HG03097 (cell line): ENCODE data around the gene PAOX.
A peak's percentile ranks its signal among the peaks of the same experiment; 100 is the strongest.
"Not testable (repeated sequence)": the region's sequence is repeated elsewhere in the genome, so short reads cannot be mapped to it uniquely, and the experiment has no call there.

Source experiments
- ATAC-seq: cut with Tn5 transposase; IDR thresholded peaks from one replicate; pipeline ENCODE4 v1.9.1; 2021; ENCODE audit not compliant: unreplicated experiment, low FRiP score

PAOX gene

GRCh38 chr10:133383551-133383950 lies 4.5 kb downstream of the PAOX start:
- no peak for ATAC-seq

DNA sequence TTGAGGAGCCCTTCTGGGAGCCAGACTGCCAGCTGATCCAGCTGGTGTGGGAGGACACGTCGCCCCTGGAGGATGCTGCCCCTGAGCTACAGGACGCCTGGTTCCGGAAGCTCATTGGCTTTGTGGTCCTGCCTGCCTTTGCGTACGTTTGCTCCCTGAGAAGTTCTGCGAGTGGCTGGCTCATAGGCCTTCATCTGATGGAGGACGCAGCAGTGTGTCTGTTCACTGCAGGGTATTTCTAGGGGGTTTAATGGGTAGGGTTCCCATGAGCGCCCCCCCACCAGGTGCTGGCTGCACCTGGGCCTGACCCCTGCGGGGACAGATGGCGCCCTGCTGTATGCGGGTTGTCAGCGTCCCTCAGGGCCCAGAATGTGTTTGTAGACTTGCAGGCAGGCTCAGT lies 5.0 kb downstream of the PAOX start:
- ATAC-seq = no peak

- no peak for ATAC-seq
Observed at GRCh38 chr10:133385214-133385613, 6.2 kb downstream of the PAOX start.

GRCh38 chr10:133386951-133387350 lies 7.9 kb downstream of the PAOX start:
- ATAC-seq = not testable (repeated sequence)

DNA sequence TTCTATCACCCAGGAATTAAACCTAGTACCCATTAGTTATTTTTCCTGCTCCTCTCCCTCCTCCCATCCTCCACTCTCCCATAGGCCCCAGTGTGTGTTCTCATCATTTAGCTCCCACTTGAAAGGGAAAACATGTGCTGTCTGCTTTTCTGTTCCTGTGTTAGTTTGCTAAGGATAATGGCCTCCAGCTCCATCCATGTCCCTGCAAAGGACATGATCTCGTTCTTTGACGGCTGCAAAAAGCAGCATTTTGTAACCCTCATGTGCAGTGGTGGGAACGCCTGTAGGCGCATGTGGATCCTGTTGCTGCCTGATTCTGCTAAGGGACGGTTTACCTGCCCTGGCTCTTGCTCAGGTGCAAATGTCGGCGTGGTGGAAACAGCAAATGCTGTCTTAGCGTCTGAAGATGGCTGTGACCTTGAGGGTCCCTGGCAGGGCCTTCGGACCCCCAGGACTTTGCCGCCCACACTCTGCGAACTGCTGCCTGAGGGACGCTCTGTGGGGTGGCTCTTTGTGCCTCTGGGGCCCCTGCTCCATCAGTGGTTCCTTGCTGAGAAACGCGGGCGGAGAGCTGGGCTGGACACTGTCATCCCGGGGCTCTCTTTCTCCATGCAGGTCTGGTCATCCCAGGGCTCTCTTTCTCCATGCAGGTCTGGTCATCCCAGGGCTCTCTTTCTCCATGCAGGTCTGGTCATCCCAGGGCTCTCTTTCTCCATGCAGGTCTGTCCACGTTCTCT lies 9.3 kb downstream of the PAOX start:
- no peak for ATAC-seq

- peak; percentile 75 for ATAC-seq
Observed at GRCh38 chr10:133388973-133389818, 10.1 kb downstream of the PAOX start.

- no peak for ATAC-seq
Observed at GRCh38 chr10:133390597-133391248, 11.7 kb downstream of the PAOX start.

GRCh38 chr10:133391249-133391635 lies 12.2 kb downstream of the PAOX start:
- no peak for ATAC-seq

- ATAC-seq = no peak
Observed at GRCh38 chr10:133391761-133392518, 12.9 kb downstream of the PAOX start.

- no peak for ATAC-seq
Observed at GRCh38 chr10:133393401-133394063, 14.5 kb downstream of the PAOX start.

DNA sequence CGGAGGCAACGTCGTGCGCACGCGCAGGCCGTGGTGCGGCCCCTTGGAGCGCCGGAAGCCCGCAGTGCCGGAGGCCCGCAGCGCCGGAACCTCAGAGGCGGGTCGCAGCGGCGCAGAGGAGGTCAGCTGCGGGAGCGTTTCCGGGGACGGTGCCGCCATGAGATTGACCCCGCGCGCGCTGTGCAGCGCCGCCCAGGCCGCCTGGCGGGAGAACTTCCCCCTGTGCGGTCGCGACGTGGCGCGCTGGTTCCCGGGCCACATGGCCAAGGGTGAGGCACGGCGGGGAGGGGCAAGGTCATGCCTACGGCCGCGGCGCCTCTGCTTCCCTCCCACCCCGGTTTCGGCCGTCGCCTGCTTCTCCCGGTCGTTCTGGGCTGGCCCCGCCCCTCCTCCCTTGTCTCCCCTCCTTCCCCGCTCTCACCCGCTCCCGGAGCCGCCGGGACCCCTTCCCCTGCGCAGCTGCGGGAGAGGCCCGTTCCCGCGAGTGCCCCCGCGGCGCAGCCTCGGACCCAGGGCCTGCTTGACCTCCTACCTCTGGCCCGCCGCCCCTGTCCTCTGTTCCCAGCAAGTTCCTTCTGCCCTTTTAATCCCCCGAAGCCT lies 15.1 kb downstream of the PAOX start, which contains the start of gene MTG1:
MTG1 (plus strand) TSS at position 94 of the 600 bp plus-strand sequence; CDS start at position 158, 64 bp downstream.
- ATAC-seq = peak; percentile 62

- ATAC-seq = no peak
Observed at GRCh38 chr10:133394801-133395221, 15.7 kb downstream of the PAOX start.

DNA sequence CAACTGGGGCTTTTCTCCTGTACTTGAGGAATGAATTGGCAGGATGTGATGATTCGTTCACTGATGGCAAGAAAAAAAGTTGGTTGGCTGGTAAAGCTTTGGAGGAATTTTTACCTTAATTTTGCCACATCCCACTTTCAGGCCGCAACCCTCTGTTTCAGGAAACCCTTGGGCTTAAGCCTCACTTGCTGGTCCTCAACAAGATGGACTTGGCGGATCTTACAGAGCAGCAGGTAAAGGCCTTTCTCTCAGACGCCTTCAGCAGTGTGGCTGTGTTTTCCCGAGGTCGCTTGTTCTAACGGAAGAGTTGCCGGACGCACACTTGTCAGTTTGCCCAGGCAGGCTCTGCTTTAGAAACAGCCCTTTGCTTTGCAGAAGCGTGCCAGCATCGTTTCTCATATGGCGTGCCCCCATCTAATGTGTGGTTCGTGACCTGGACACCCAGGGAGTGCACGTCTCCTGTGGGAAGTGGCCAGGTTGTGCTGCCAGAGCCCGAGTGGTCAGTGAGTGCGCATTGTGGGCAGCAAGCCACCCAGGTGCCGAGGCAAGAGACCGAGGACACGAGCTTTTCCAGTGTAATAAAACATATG lies 17.1 kb downstream of the PAOX start:
- ATAC-seq = no peak

DNA sequence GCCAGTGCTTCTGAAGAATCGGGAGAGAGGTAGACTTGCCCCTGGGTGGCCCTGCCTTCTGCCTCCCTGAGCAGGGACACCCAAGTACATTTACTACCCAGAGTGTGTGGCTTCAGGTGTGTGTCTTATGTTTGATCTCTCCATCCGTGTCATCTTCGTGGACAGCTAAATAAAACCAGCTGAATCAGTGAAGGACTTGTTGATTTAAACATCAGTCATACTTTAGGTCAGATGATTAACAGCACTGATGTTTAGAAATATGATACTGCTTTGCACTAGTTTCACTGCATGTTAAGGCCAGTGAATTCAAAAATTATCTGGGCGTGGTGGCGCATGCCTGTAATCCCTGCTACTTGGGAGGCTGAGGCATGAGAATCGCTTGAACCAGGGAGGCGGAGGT lies 18.9 kb downstream of the PAOX start:
- ATAC-seq = no peak

- no peak for ATAC-seq
Observed at GRCh38 chr10:133399123-133399601, 20.1 kb downstream of the PAOX start.

DNA sequence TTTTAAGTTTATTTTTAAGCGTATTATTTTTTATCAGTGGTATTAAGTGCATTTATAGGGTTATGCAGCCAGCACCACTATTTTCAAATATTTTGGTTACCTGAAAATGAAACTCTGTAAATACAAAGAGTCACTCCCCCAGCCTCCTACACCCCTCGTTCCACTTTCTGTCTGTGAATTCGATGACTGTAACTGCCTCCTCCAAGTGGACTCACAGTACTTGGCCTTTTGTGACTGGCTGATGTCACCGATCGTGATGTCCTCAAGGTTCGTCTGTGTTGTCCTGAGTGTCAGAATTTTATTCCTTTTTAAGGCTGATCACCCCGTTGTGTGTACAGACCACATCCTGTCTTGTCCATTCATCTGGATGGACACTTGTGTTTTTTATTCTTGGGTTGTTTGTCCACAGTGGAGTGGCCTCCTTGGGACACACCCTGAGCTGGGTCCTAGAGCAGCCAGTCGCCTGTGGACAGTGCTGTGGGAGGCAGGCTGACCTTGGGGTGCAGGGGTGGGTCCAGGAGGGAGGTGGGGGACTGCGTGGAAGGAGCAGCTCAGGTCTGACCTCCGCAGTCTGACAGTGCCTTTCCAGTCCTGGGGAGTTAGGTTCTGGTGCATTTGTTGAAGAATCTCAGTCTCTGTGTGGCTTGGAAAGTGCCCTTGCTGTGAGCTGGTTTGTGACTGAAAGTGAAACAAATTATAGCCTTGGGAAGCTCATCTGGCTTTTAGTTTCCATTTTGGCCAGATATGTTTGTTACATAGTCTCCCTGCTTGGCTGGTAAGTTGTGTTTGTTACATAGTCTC lies 21.8 kb downstream of the PAOX start:
- ATAC-seq = peak; percentile 43

DNA sequence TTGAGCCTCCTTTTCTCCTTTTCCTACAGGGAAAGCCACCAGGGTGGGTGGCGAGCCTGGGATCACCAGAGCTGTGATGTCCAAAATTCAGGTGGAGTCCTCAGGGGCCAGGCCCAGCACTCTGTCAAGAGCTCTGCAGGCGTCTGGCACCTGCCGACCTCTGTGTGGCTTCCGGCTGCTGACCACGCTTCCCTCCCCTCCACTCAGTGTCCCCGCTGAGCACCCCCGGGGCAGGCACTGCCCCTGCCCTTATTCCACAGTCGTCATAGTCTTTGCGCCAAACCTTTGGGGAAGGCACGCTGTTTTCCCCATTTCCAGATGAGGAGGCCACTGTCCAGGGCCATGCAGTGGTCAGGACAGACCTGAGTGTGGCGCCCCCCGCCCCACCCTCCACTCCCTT lies 22.4 kb downstream of the PAOX start:
- ATAC-seq = peak; percentile 11

- ATAC-seq = no peak
Observed at GRCh38 chr10:133401981-133402725, 23.1 kb downstream of the PAOX start.
